NT2/D1 (cell line): Measurements from ENCODE around the gene PTPRF.

ENCODE experiments used
- SUZ12 ChIP-seq: IDR thresholded peaks from 2 replicates; pipeline ENCODE4 v1.6.1; 2011; ENCODE audit not compliant: insufficient read length, insufficient read depth; ENCODE audit errors: extremely low read depth
- YY1 ChIP-seq: IDR thresholded peaks from 2 replicates; pipeline ENCODE4 v1.6.1; 2011; ENCODE audit not compliant: insufficient read length, insufficient read depth

DNA sequence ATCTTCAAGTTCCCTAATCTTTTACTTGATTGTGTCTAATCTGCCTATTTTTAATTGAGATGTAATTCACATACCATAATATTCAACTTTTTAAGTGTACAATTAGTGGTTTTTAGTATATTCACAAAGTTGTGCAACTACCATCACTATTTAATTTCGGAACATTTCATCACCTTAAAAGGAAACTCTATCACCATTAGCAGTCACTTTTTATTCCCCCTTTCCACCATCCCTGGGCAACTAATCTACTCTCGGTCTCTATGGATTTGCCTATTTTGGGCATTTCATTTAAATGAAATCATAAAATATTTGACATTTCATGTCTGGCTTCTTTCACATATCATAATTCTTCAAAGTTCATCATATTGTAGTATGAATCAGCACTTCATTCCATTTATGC, 46.3 kb upstream of the PTPRF start:
- no peak for TF ChIP-seq SUZ12
- TF ChIP-seq YY1 = no peak
